Retinal pigment epithelial cell (primary cell): ENCODE measurements around the gene ASZ1.

Experiments used
- DNase-seq: peaks from one replicate; pipeline ENCODE4 v3.0.0-alpha.2; 2010; ENCODE audit warnings: low read depth
- H3K4me3 ChIP-seq: 2 replicates; pipeline ENCODE4 v1.5.1; 2011; ENCODE audit warnings: mild to moderate bottlenecking, low read length, control low read depth, moderate library complexity
- TF ChIP-seq, protein P1 (sequence below): conservative IDR thresholded peaks from 2 replicates; pipeline ENCODE4 v1.5.1; 2011; ENCODE audit warnings: low read depth, low read length, control low read depth, inconsistent platforms

The ASZ1 gene

DNA sequence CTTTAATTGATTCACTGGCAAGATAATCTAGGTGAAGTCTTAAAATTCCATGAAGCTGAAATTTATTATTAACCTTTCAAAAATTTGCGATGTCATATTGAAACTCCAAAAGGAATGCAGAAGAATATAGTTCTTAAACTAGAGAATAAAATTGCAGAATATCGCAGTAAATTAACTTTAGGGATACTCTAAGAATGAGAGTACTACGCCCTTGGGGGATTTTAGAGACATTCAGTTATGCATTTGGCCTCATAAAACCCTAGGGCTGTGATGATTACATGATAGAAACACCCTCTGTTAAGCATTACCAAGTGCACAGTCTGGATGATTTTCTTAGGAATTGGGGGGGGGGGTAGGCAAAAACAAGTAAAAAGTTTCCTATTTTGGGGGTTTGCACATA is 108.1 kb downstream of the ASZ1 start:
- TF ChIP-seq, protein P1, sequence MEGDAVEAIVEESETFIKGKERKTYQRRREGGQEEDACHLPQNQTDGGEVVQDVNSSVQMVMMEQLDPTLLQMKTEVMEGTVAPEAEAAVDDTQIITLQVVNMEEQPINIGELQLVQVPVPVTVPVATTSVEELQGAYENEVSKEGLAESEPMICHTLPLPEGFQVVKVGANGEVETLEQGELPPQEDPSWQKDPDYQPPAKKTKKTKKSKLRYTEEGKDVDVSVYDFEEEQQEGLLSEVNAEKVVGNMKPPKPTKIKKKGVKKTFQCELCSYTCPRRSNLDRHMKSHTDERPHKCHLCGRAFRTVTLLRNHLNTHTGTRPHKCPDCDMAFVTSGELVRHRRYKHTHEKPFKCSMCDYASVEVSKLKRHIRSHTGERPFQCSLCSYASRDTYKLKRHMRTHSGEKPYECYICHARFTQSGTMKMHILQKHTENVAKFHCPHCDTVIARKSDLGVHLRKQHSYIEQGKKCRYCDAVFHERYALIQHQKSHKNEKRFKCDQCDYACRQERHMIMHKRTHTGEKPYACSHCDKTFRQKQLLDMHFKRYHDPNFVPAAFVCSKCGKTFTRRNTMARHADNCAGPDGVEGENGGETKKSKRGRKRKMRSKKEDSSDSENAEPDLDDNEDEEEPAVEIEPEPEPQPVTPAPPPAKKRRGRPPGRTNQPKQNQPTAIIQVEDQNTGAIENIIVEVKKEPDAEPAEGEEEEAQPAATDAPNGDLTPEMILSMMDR = no peak
- H3K4me3 ChIP-seq = no peak overlapping the region
- DNase-seq = no peak

DNA sequence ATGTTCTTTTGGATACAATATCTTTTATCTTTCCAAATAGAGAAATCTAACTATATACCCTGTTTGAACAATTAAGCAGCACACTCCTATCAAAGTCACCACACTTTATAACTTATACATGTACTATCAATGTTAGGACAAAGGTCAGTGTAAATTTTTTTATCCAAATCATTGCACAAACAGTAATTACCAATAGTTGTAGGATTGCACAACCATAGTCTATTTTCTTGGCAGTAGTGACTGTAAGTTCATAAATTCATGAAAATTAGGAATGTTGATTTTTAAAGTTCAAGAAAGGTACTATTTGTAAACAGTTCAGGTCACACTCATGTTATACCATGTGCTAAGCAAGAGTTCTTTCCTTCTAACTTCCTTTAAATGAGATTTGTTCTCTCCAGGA is 113.7 kb downstream of the ASZ1 start:
- TF ChIP-seq, protein P1 = no peak
- H3K4me3 ChIP-seq = no peak overlapping the region
- no peak for DNase-seq
